Measurements from ENCODE around the gene DHX9. TPM values are rescaled to one million over a fixed set of nuclear protein-coding genes. Genes with fewer than 3 reads are reported as not detected.

Gene DHX9
- polyA plus RNA-seq, 1 experiment, result 191 TPM

DNA sequence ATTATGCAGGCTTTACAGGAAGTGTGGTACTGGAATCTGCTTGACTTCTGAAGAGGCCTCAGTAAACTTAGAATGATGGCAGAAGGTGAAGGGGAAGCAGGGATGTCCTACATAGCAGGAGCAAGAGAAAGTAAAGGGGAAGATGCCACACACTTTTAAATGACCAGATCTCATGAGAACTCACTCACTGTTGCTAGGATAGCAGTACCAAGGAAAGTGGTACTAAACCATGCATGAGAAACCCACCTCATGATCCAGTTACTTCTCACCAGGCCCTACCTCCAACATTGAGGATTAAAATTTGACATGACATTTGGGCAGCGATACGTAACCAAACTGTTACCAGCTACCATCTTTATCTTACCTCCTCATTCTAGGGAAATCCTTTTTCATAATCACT is 9.6 kb downstream of the DHX9 start:
- Histone ChIP-seq H3K27me3 (ENCODE audit: control insufficient read depth, insufficient read depth, low read length) (no peaks in the 10 kb centered on the region), H3K4me3 (ENCODE audit: low read depth, low read length) (no peak overlapping the region), H3K9me3 (ENCODE audit: control insufficient read depth, insufficient read depth, low read length) (no peaks in the 10 kb centered on the region), H3K27ac (ENCODE audit: low read depth, low read length) (no peak overlapping the region)
- ChIA-PET CTCF (no interaction called here), POLR2A (no interaction called here)
- no peak for DNase-seq (ENCODE audit: low read depth, low spot score)
- TF ChIP-seq CTCF (IDR thresholded peaks at IDR 0.05; ENCODE audit: low read depth, low read length), result no peak

DNA sequence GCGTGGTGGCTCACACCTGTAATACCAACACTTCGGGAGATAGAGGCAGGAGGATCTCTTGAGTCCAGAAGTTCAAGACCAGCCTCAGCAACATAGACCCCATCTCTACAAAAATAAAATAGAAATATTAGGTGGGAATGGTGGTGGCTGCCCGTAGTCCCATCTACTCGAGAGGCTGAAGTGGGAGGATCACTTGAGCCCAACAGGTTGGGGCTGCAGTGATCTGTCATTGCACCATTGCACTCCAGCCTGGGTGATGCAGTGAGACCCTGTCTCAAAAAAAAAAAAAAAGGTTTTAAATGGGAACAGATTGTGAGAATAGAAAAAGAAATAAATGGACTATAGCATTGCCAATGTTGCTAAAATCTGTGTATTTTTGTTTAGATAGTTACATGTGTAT is 11.2 kb downstream of the DHX9 start:
- Histone ChIP-seq H3K9me3 (ENCODE audit: control insufficient read depth, insufficient read depth, low read length) (no peaks in the 10 kb centered on the region), H3K27me3 (ENCODE audit: control insufficient read depth, insufficient read depth, low read length) (no peaks in the 10 kb centered on the region), H3K4me3 (ENCODE audit: low read depth, low read length) (no peak overlapping the region), H3K27ac (ENCODE audit: low read depth, low read length) (no peak overlapping the region)
- CTCF ChIA-PET, result no interaction called here
- no peak for DNase-seq (ENCODE audit: low read depth, low spot score)
- POLR2A ChIA-PET, result no interaction called here
- no peak for TF ChIP-seq CTCF (IDR thresholded peaks at IDR 0.05; ENCODE audit: low read depth, low read length)

- Histone ChIP-seq H3K9me3 (ENCODE audit: control insufficient read depth, insufficient read depth, low read length) (no peaks in the 10 kb centered on the region), H3K4me3 (ENCODE audit: low read depth, low read length) (no peak overlapping the region), H3K27me3 (ENCODE audit: control insufficient read depth, insufficient read depth, low read length) (no peaks in the 10 kb centered on the region), H3K27ac (ENCODE audit: low read depth, low read length) (no peak overlapping the region)
- TF ChIP-seq CTCF (IDR thresholded peaks at IDR 0.05; ENCODE audit: low read depth, low read length), result no peak
- ChIA-PET POLR2A (no interaction called here), CTCF (no interaction called here)
- no peak for DNase-seq (ENCODE audit: low read depth, low spot score)
Observed at GRCh38 chr1:182851825-182852224, 12.7 kb downstream of the DHX9 start.

DNA sequence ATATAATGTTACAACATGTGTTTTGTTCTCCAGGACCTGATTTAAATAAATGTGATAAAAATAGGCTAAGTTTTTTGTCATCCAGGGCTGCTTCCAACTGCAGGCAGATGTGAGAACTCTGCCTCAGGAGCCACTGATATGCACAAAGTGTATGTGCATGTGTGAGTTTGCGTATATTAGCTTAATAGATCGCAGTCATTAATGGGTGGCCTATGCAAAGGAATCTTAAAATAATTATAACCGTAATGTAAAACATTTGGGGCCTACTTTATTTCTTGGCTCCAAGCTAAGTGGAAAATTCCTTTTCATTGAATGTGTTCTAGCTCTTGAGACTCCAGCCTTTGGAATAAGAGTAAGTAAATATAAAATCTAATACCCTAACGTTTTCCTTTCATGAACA is 16.8 kb downstream of the DHX9 start:
- Histone ChIP-seq H3K4me3 (ENCODE audit: low read depth, low read length) (no peak overlapping the region), H3K27ac (ENCODE audit: low read depth, low read length) (no peak overlapping the region), H3K9me3 (ENCODE audit: control insufficient read depth, insufficient read depth, low read length) (no peaks in the 10 kb centered on the region), H3K27me3 (ENCODE audit: control insufficient read depth, insufficient read depth, low read length) (no peaks in the 10 kb centered on the region)
- CTCF ChIA-PET, result no interaction called here
- no peak for DNase-seq (ENCODE audit: low read depth, low spot score)
- TF ChIP-seq CTCF (IDR thresholded peaks at IDR 0.05; ENCODE audit: low read depth, low read length), result no peak
- POLR2A ChIA-PET, result interaction anchor here (0.7 kb wide), 1 partner anchor 215 kb away, joined by 4 read pairs; no protein-coding TSS in a partner anchor

DNA sequence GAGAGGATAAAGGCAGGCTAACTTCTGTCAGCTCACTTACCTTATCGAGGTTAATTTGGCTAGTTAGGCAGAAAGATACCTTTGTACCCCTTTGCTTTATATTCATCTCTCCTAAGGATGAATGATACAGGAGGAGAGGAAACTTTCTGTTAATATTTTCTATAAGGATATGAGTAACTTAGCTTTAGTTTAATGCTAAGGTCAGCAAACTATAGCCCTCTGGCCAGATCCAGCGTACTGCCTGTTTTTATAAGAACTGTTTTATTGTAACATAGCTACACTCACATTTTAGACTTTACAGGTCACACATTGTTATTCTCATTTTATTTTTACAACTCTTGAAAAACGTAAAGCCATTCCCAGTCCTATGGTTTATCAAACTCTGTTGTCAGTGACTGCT is 18.1 kb downstream of the DHX9 start:
- ChIA-PET POLR2A (interaction anchor here (0.7 kb wide), 1 partner anchor 280 kb away, joined by 3 read pairs; no protein-coding TSS in a partner anchor), CTCF (no interaction called here)
- Histone ChIP-seq H3K27ac (ENCODE audit: low read depth, low read length) (no peak overlapping the region), H3K27me3 (ENCODE audit: control insufficient read depth, insufficient read depth, low read length) (no peaks in the 10 kb centered on the region), H3K4me3 (ENCODE audit: low read depth, low read length) (no peak overlapping the region), H3K9me3 (ENCODE audit: control insufficient read depth, insufficient read depth, low read length) (no peaks in the 10 kb centered on the region)
- DNase-seq (ENCODE audit: low read depth, low spot score), result no peak
- no peak for TF ChIP-seq CTCF (IDR thresholded peaks at IDR 0.05; ENCODE audit: low read depth, low read length)
